Peyer's patch (tissue), 4 donors: ENCODE results near the gene TBL1Y. TPM values are rescaled to one million over a fixed set of nuclear protein-coding genes. Genes with fewer than 3 reads are reported as not detected.
"Not testable (repeated sequence)": the region's sequence is repeated elsewhere in the genome, so short reads cannot be mapped to it uniquely, and the experiment has no call there.

ENCODE experiments used
- DNase-seq, 3 donors: peaks; one replicate each; pipeline ENCODE4 v3.0.0-alpha.2; 2017 to 2019
- H3K27ac ChIP-seq, 4 donors: fragments of 200-600 bp; sonication (generic); one replicate each; pipeline ENCODE4 v1.5.1; 2016 to 2019
- H3K27me3 ChIP-seq, 2 donors: fragments of 200-600 bp; sonication (generic); one replicate each; pipeline ENCODE4 v1.5.1; 2019
- H3K36me3 ChIP-seq, 3 donors: fragments of 200-600 bp; sonication (generic); one replicate each; pipeline ENCODE4 v1.5.1; 2016 to 2019
- H3K4me1 ChIP-seq, 4 donors: fragments of 200-600 bp; sonication (generic); one replicate each; pipeline ENCODE4 v1.5.1; 2016 to 2019
- H3K4me3 ChIP-seq, 4 donors: fragments of 200-600 bp; sonication (generic); 1 replicate in 3 of 4; 2 replicates in 1 of 4; pipeline ENCODE4 v1.5.1; 2016 to 2019; ENCODE audit warnings: mild to moderate bottlenecking in 1 of 4
- H3K9me3 ChIP-seq, 4 donors: fragments of 200-600 bp; sonication (generic); one replicate each; pipeline ENCODE4 v1.5.1; 2016 to 2019; ENCODE audit warnings: mild to moderate bottlenecking in 1 of 4
- CTCF ChIP-seq, 6 experiments: fragments of 450-650 bp in 4 of 6; fragments of 200-600 bp in 2 of 6; sonication (generic) in 1 of 6; IDR thresholded peaks; one replicate each; pipeline ENCODE4 v1.5.1; 2017 to 2019; ENCODE audit warnings: antibody characterized with exemption in 6 of 6, mild to moderate bottlenecking in 3 of 6, moderate library complexity in 1 of 6
- POLR2A ChIP-seq, 2 donors: fragments of 450-650 bp; IDR thresholded peaks; one replicate each; pipeline ENCODE4 v1.5.1; 2017; ENCODE audit warnings: antibody characterized with exemption in 2 of 2, mild to moderate bottlenecking in 2 of 2, moderate library complexity in 2 of 2
- total RNA-seq, 4 donors: library from RNA; depleted of rRNA; stranded (reverse); fragments of >200 nt; gene quantifications; one replicate each; pipeline ENCODE4 v1.1.0, GENCODE V29; 2016

TBL1Y gene
- total RNA-seq, result not detected

GRCh38 chrY:6910372-6911252 is at the start of gene TBL1Y:
TSS of gene TBL1Y (plus strand) at chrY:6910697. CDS start at chrY:7025085, 114,388 bp downstream.
- no peak for DNase-seq
- no peak for TF ChIP-seq CTCF (IDR thresholded peaks at IDR 0.05)
- TF ChIP-seq POLR2A (IDR thresholded peaks at IDR 0.05), result no peak
- Histone ChIP-seq H3K27me3 (no peaks in the 10 kb centered on the region), H3K4me1 (no peaks in the 10 kb centered on the region), H3K36me3 (no peaks in the 10 kb centered on the region), H3K27ac (no peak within 1 kb of the TSS), H3K4me3 (peak within 1 kb of the TSS in 2 of 4 donors; percentile 20 to 31), H3K9me3 (no peaks in the 10 kb centered on the region)

- H3K27ac ChIP-seq, result no peak overlapping the region
- no peaks in the 10 kb centered on the region for H3K36me3 ChIP-seq
- H3K27me3 ChIP-seq, result no peaks in the 10 kb centered on the region
- H3K4me3 ChIP-seq, result no peak overlapping the region
- DNase-seq, result no peak
- H3K9me3 ChIP-seq, result no peaks in the 10 kb centered on the region
- no peak for TF ChIP-seq CTCF (IDR thresholded peaks at IDR 0.05)
- no peak for TF ChIP-seq POLR2A (IDR thresholded peaks at IDR 0.05)
- H3K4me1 ChIP-seq, result no peaks in the 10 kb centered on the region
Observed at GRCh38 chrY:6894496-6894895, 16.0 kb upstream of the TBL1Y start.

- no peaks in the 10 kb centered on the region for H3K36me3 ChIP-seq
- H3K27ac ChIP-seq, result no peak overlapping the region
- no peaks in the 10 kb centered on the region for H3K4me1 ChIP-seq
- no peak overlapping the region for H3K4me3 ChIP-seq
- TF ChIP-seq POLR2A (IDR thresholded peaks at IDR 0.05) (no peak), CTCF (IDR thresholded peaks at IDR 0.05) (no peak)
- H3K27me3 ChIP-seq, result no peaks in the 10 kb centered on the region
- no peak for DNase-seq
- H3K9me3 ChIP-seq, result no peaks in the 10 kb centered on the region
Observed at GRCh38 chrY:6895236-6895635, 15.3 kb upstream of the TBL1Y start.

- H3K27me3 ChIP-seq, DNase-seq, H3K4me3 ChIP-seq: not testable (repeated sequence)
Observed at GRCh38 chrY:6902116-6902515, 8.4 kb upstream of the TBL1Y start.

GRCh38 chrY:6907591-6907990 is 2.9 kb upstream of the TBL1Y start:
- Histone ChIP-seq H3K9me3 (no peaks in the 10 kb centered on the region), H3K27ac (no peak overlapping the region), H3K4me3 (no peak overlapping the region), H3K27me3 (no peaks in the 10 kb centered on the region), H3K36me3 (no peaks in the 10 kb centered on the region), H3K4me1 (no peaks in the 10 kb centered on the region)
- DNase-seq, result no peak
- no peak for TF ChIP-seq POLR2A (IDR thresholded peaks at IDR 0.05)
- TF ChIP-seq CTCF (IDR thresholded peaks at IDR 0.05), result no peak

More at GRCh38 chrY:6902116-6902515, 8.4 kb upstream of the TBL1Y start:
- H3K27ac ChIP-seq, H3K9me3 ChIP-seq, H3K4me1 ChIP-seq, H3K36me3 ChIP-seq: not testable (repeated sequence)

- H3K4me3 ChIP-seq, H3K27me3 ChIP-seq, H3K36me3 ChIP-seq, H3K4me1 ChIP-seq, H3K9me3 ChIP-seq, DNase-seq, H3K27ac ChIP-seq: not testable (repeated sequence)
Observed at GRCh38 chrY:6908021-6908420, 2.5 kb upstream of the TBL1Y start.
